ENCODE data around the gene ZNF215.

- TF ChIP-seq, protein P1, sequence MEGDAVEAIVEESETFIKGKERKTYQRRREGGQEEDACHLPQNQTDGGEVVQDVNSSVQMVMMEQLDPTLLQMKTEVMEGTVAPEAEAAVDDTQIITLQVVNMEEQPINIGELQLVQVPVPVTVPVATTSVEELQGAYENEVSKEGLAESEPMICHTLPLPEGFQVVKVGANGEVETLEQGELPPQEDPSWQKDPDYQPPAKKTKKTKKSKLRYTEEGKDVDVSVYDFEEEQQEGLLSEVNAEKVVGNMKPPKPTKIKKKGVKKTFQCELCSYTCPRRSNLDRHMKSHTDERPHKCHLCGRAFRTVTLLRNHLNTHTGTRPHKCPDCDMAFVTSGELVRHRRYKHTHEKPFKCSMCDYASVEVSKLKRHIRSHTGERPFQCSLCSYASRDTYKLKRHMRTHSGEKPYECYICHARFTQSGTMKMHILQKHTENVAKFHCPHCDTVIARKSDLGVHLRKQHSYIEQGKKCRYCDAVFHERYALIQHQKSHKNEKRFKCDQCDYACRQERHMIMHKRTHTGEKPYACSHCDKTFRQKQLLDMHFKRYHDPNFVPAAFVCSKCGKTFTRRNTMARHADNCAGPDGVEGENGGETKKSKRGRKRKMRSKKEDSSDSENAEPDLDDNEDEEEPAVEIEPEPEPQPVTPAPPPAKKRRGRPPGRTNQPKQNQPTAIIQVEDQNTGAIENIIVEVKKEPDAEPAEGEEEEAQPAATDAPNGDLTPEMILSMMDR (IDR thresholded peaks at IDR 0.05; ENCODE audit: insufficient read depth, low read depth, low read length): no peak
- no peak for TF ChIP-seq EZH2 (IDR thresholded peaks at IDR 0.05; ENCODE audit: insufficient read depth, low read length)
Observed at GRCh38 chr11:6911948-6912347, 14.3 kb upstream of the ZNF215 start.
